Measurements from ENCODE around the gene ATRIP.

ATRIP gene

GRCh38 chr3:48410205-48411040 is 36.1 kb upstream of the ATRIP start:
- H3K9me3 ChIP-seq (ENCODE audit: control insufficient read depth, low read length): no peaks in the 10 kb centered on the region
- no peak overlapping the region for H3K4me3 ChIP-seq (ENCODE audit: insufficient read depth, low read depth, low read length)
- H3K4me1 ChIP-seq (ENCODE audit: control insufficient read depth, insufficient read depth, low read length): no peaks in the 10 kb centered on the region
- no peaks in the 10 kb centered on the region for H3K27me3 ChIP-seq (ENCODE audit: control insufficient read depth, insufficient read depth, low read length, poor library complexity, severe bottlenecking)
- whole genome bisulfite sequencing, 2 experiments: 94% methylated on average over 16 of the region's 16 CpGs
- H3K27ac ChIP-seq (ENCODE audit: insufficient read depth, low read depth, low read length, poor library complexity, severe bottlenecking): no peak overlapping the region
- peaks cover 69% of the 10 kb centered on the region for H3K36me3 ChIP-seq (ENCODE audit: control insufficient read depth, insufficient read depth, low read length)

DNA sequence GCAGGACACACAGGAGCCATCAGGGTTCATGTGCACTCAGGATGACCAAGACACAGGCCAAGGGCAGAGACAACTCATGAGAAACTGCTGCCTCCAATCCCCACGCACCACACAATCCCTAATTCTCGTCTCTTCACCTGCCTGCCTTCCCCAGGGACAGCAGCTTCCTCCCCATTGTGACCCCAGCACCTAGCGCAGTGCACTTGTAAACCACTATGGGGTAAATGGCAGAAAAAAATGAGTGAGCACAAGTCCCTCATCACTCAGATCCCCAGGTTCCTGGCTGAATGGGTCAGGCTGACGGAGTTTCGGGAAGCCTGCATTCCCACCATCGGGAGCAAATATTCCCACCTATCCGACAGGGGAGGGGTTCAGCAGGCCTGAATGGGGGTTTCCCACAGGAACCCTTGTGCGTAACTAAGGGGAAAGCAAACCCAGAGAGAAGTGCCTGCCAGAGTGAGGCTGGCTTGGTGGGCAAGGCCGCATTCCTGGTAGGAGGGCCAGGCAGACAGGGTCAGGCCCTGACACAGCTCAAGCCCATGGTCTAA is 35.4 kb upstream of the ATRIP start:
- Histone ChIP-seq H3K36me3 (ENCODE audit: control insufficient read depth, insufficient read depth, low read length) (peaks cover 71% of the 10 kb centered on the region), H3K27ac (ENCODE audit: insufficient read depth, low read depth, low read length, poor library complexity, severe bottlenecking) (no peak overlapping the region), H3K27me3 (ENCODE audit: control insufficient read depth, insufficient read depth, low read length, poor library complexity, severe bottlenecking) (no peaks in the 10 kb centered on the region), H3K4me1 (ENCODE audit: control insufficient read depth, insufficient read depth, low read length) (no peaks in the 10 kb centered on the region), H3K4me3 (ENCODE audit: insufficient read depth, low read depth, low read length) (no peak overlapping the region), H3K9me3 (ENCODE audit: control insufficient read depth, low read length) (no peaks in the 10 kb centered on the region)
- 93 to 95% methylated on average over 9 of the region's 9 CpGs for WGBS, 2 experiments

- H3K4me3 ChIP-seq (ENCODE audit: insufficient read depth, low read depth, low read length): no peak overlapping the region
- peaks cover 75% of the 10 kb centered on the region for H3K36me3 ChIP-seq (ENCODE audit: control insufficient read depth, insufficient read depth, low read length)
- H3K4me1 ChIP-seq (ENCODE audit: control insufficient read depth, insufficient read depth, low read length): no peaks in the 10 kb centered on the region
- WGBS, 2 experiments: 96 to 97% methylated on average over 11 of the region's 11 CpGs
- no peaks in the 10 kb centered on the region for H3K9me3 ChIP-seq (ENCODE audit: control insufficient read depth, low read length)
- H3K27me3 ChIP-seq (ENCODE audit: control insufficient read depth, insufficient read depth, low read length, poor library complexity, severe bottlenecking): no peaks in the 10 kb centered on the region
- no peak overlapping the region for H3K27ac ChIP-seq (ENCODE audit: insufficient read depth, low read depth, low read length, poor library complexity, severe bottlenecking)
These were observed 34.7 kb upstream of the ATRIP start for GRCh38 chr3:48411606-48412374.

GRCh38 chr3:48412375-48413001 is 34.0 kb upstream of the ATRIP start:
- Histone ChIP-seq H3K4me3 (ENCODE audit: insufficient read depth, low read depth, low read length) (no peak overlapping the region), H3K4me1 (ENCODE audit: control insufficient read depth, insufficient read depth, low read length) (no peaks in the 10 kb centered on the region), H3K9me3 (ENCODE audit: control insufficient read depth, low read length) (no peaks in the 10 kb centered on the region), H3K27me3 (ENCODE audit: control insufficient read depth, insufficient read depth, low read length, poor library complexity, severe bottlenecking) (no peaks in the 10 kb centered on the region), H3K36me3 (ENCODE audit: control insufficient read depth, insufficient read depth, low read length) (peaks cover 78% of the 10 kb centered on the region), H3K27ac (ENCODE audit: insufficient read depth, low read depth, low read length, poor library complexity, severe bottlenecking) (no peak overlapping the region)
- 95 to 97% methylated on average over 19 of the region's 19 CpGs for WGBS, 2 experiments

GRCh38 chr3:48413086-48413485 is 33.5 kb upstream of the ATRIP start:
- WGBS, 2 experiments: 95 to 97% methylated on average over 8 of the region's 8 CpGs
- Histone ChIP-seq H3K27me3 (ENCODE audit: control insufficient read depth, insufficient read depth, low read length, poor library complexity, severe bottlenecking) (no peaks in the 10 kb centered on the region), H3K4me3 (ENCODE audit: insufficient read depth, low read depth, low read length) (no peak overlapping the region), H3K36me3 (ENCODE audit: control insufficient read depth, insufficient read depth, low read length) (peaks cover 81% of the 10 kb centered on the region), H3K9me3 (ENCODE audit: control insufficient read depth, low read length) (no peaks in the 10 kb centered on the region), H3K4me1 (ENCODE audit: control insufficient read depth, insufficient read depth, low read length) (no peaks in the 10 kb centered on the region), H3K27ac (ENCODE audit: insufficient read depth, low read depth, low read length, poor library complexity, severe bottlenecking) (no peak overlapping the region)

GRCh38 chr3:48413611-48414010 is 32.9 kb upstream of the ATRIP start:
- H3K9me3 ChIP-seq (ENCODE audit: control insufficient read depth, low read length): no peaks in the 10 kb centered on the region
- H3K4me1 ChIP-seq (ENCODE audit: control insufficient read depth, insufficient read depth, low read length): no peaks in the 10 kb centered on the region
- no peak overlapping the region for H3K27ac ChIP-seq (ENCODE audit: insufficient read depth, low read depth, low read length, poor library complexity, severe bottlenecking)
- H3K36me3 ChIP-seq (ENCODE audit: control insufficient read depth, insufficient read depth, low read length): peaks cover 85% of the 10 kb centered on the region
- 95 to 96% methylated on average over 14 of the region's 14 CpGs for WGBS, 2 experiments
- no peak overlapping the region for H3K4me3 ChIP-seq (ENCODE audit: insufficient read depth, low read depth, low read length)
- no peaks in the 10 kb centered on the region for H3K27me3 ChIP-seq (ENCODE audit: control insufficient read depth, insufficient read depth, low read length, poor library complexity, severe bottlenecking)

- no peak overlapping the region for H3K4me3 ChIP-seq (ENCODE audit: insufficient read depth, low read depth, low read length)
- H3K36me3 ChIP-seq (ENCODE audit: control insufficient read depth, insufficient read depth, low read length): peaks cover 77% of the 10 kb centered on the region
- H3K27ac ChIP-seq (ENCODE audit: insufficient read depth, low read depth, low read length, poor library complexity, severe bottlenecking): no peak overlapping the region
- no peaks in the 10 kb centered on the region for H3K9me3 ChIP-seq (ENCODE audit: control insufficient read depth, low read length)
- no peaks in the 10 kb centered on the region for H3K27me3 ChIP-seq (ENCODE audit: control insufficient read depth, insufficient read depth, low read length, poor library complexity, severe bottlenecking)
- 96% methylated on average over 25 of the region's 25 CpGs for WGBS, 2 experiments
- no peaks in the 10 kb centered on the region for H3K4me1 ChIP-seq (ENCODE audit: control insufficient read depth, insufficient read depth, low read length)
These were observed 31.9 kb upstream of the ATRIP start for GRCh38 chr3:48414376-48415250.

GRCh38 chr3:48415251-48415953 is 31.1 kb upstream of the ATRIP start:
- no peaks in the 10 kb centered on the region for H3K27me3 ChIP-seq (ENCODE audit: control insufficient read depth, insufficient read depth, low read length, poor library complexity, severe bottlenecking)
- no peak overlapping the region for H3K27ac ChIP-seq (ENCODE audit: insufficient read depth, low read depth, low read length, poor library complexity, severe bottlenecking)
- no peaks in the 10 kb centered on the region for H3K4me1 ChIP-seq (ENCODE audit: control insufficient read depth, insufficient read depth, low read length)
- WGBS, 2 experiments: 94 to 95% methylated on average over 24 of the region's 24 CpGs
- H3K36me3 ChIP-seq (ENCODE audit: control insufficient read depth, insufficient read depth, low read length): peaks cover 69% of the 10 kb centered on the region
- H3K4me3 ChIP-seq (ENCODE audit: insufficient read depth, low read depth, low read length): no peak overlapping the region
- no peaks in the 10 kb centered on the region for H3K9me3 ChIP-seq (ENCODE audit: control insufficient read depth, low read length)

DNA sequence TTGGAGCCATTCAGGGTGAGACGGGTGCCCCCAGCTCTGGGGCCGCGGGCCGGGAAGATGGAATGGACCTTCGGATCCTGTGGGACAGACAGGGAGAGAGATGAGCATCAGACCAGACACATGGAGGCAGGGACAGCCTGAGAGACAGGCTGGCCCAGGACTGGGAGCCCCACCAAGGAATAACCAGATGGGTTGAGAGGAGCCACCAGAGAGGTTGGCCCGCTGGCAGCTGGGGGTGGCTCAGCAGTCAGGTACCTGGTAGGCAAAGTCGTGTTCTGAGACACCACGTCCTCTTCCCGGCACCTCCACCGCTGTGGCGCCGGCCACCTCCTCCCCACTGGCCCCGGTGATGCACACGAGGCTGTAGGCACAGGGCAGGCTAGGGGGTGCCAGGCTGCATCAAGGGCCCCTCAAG is 30.4 kb upstream of the ATRIP start:
- Histone ChIP-seq H3K9me3 (ENCODE audit: control insufficient read depth, low read length) (no peaks in the 10 kb centered on the region), H3K4me3 (ENCODE audit: insufficient read depth, low read depth, low read length) (no peak overlapping the region), H3K27me3 (ENCODE audit: control insufficient read depth, insufficient read depth, low read length, poor library complexity, severe bottlenecking) (no peaks in the 10 kb centered on the region), H3K4me1 (ENCODE audit: control insufficient read depth, insufficient read depth, low read length) (no peaks in the 10 kb centered on the region), H3K36me3 (ENCODE audit: control insufficient read depth, insufficient read depth, low read length) (peaks cover 71% of the 10 kb centered on the region), H3K27ac (ENCODE audit: insufficient read depth, low read depth, low read length, poor library complexity, severe bottlenecking) (no peak overlapping the region)
- WGBS, 2 experiments: 95 to 97% methylated on average over 14 of the region's 14 CpGs
